H1 (cell line): Measurements from ENCODE around the gene TMEM131L. TPM values are rescaled to one million over a fixed set of nuclear protein-coding genes. Genes with fewer than 3 reads are reported as not detected.

Source experiments
- BRCA1 ChIP-seq: IDR thresholded peaks from 2 replicates; pipeline ENCODE4 v1.6.1; 2012; ENCODE audit warnings: low read depth, low read length, improper control_type of control experiment
- CHD7 ChIP-seq: fragments of 300-600 bp; sonication (generic); IDR thresholded peaks from 2 replicates; pipeline ENCODE4 v1.7.1; 2012; ENCODE audit warnings: low read length, moderate library complexity, mild to moderate bottlenecking, inconsistent platforms; ENCODE audit not compliant: insufficient replicate concordance
- FOSL1 ChIP-seq: IDR thresholded peaks from 2 replicates; pipeline ENCODE4 v1.6.1; 2011; ENCODE audit warnings: mild to moderate bottlenecking, low read depth, low read length, moderate library complexity; ENCODE audit not compliant: insufficient read depth
- JUN ChIP-seq: IDR thresholded peaks from 2 replicates; pipeline ENCODE4 v1.6.1; 2011; ENCODE audit warnings: low read depth, mild to moderate bottlenecking, improper control_type of control experiment, low read length
- MAX ChIP-seq: IDR thresholded peaks from 2 replicates; pipeline ENCODE4 v1.6.1; 2012; ENCODE audit warnings: inconsistent platforms
- POU5F1 ChIP-seq: IDR thresholded peaks from 2 replicates; pipeline ENCODE4 v1.6.1; 2011; ENCODE audit warnings: low read depth, mild to moderate bottlenecking, low read length, moderate library complexity
- RBBP5 ChIP-seq: IDR thresholded peaks from 2 replicates; pipeline ENCODE4 v1.7.1; 2012; ENCODE audit warnings: low read depth, mild to moderate bottlenecking, inconsistent platforms, low read length, moderate library complexity, borderline replicate concordance
- RXRA ChIP-seq: IDR thresholded peaks from 2 replicates; pipeline ENCODE4 v1.6.1; 2011; ENCODE audit warnings: low read depth, mild to moderate bottlenecking, low read length, moderate library complexity; ENCODE audit not compliant: insufficient read depth
- SIX5 ChIP-seq: IDR thresholded peaks from 2 replicates; pipeline ENCODE4 v1.6.1; 2011; ENCODE audit warnings: mild to moderate bottlenecking, low read depth, low read length
- USF2 ChIP-seq: IDR thresholded peaks from 2 replicates; pipeline ENCODE4 v1.6.1; 2011; ENCODE audit warnings: low read length, improper control_type of control experiment
- ZNF274 ChIP-seq: IDR thresholded peaks from 2 replicates; pipeline ENCODE4 v1.7.0; 2012; ENCODE audit warnings: low read length, borderline replicate concordance; ENCODE audit errors: extremely low read depth
- polyA plus RNA-seq, 7 experiments: library from polyadenylated mRNA; depleted of rRNA in 3 of 7; stranded (reverse) in 5 of 7; unstranded in 2 of 7; fragments of >200 nt in 5 of 7; fragments of 200-250 nt in 2 of 7; gene quantifications; 1 replicate in 5 of 7; 2 replicates in 1 of 7; 4 replicates in 1 of 7; pipeline versions ENCODE4 v1.2.1 to v1.2.3, GENCODE V29; 2011 to 2013; ENCODE audit warnings: missing spikeins in 2 of 7, mixed read lengths in 2 of 7
- total RNA-seq: library from RNA; stranded (reverse); fragmentation: NEBNext Ultra II Directional; extraction: Animal tissue kit (Norgen Biotek cat#: 25700); gene quantifications from 2 replicates; pipeline ENCODE4 v1.2.1, GENCODE V29; 2021

Gene TMEM131L
- total and polyA plus RNA-seq, 2 of the 8 experiments (the other 6 are each of a cell fraction or from before 2014, with no cell fraction given), result 14.3 to 26.1 TPM

GRCh38 chr4:153618833-153619232 is 152.7 kb downstream of the TMEM131L start (continued):
- TF ChIP-seq CHD7 (no peak), POU5F1 (no peak), JUN (no peak), MAX (no peak), USF2 (no peak), BRCA1 (no peak), FOSL1 (no peak), RXRA (no peak), RBBP5 (no peak), ZNF274 (no peak), SIX5 (no peak)
